ENCODE measurements around the gene MAP1S. TPM values are rescaled to one million over a fixed set of nuclear protein-coding genes. Genes with fewer than 3 reads are reported as not detected.

The MAP1S gene
- total RNA-seq, 1 experiment from 2014 or later = 51.4 TPM

DNA sequence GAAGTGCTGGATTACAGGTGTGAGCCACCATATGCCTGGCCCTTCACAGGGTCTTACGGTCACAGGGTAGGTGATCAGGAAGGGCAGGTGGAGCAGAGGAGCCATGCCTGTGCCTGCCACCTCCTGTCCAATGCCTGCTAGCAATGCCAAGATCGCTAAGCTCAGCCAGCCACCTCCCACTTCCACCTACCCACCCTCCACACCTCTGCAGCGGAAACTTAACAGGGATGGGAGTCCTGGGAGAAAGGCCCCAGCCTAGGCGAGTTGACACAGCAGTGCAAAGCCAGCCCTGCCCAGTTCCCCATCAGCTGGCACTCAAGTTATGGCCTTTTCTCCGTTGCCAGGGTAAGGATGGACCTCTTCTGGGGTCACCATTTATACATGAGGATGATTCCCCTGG is 16.1 kb downstream of the MAP1S start:
- Mint-ChIP-seq H3K36me3 (ENCODE audit: insufficient read depth, unreplicated experiment) (peaks cover 29% of the 10 kb centered on the region), H3K27me3 (ENCODE audit: insufficient read depth, unreplicated experiment) (no peaks in the 10 kb centered on the region), H3K4me3 (ENCODE audit: unreplicated experiment) (no peak overlapping the region), H3K27ac (ENCODE audit: unreplicated experiment) (no peak overlapping the region), H3K4me1 (ENCODE audit: low read depth, unreplicated experiment) (no peaks in the 10 kb centered on the region), H3K9me3 (ENCODE audit: unreplicated experiment) (no peaks in the 10 kb centered on the region)
- ChIA-PET POLR2A (no interaction called here), CTCF (no interaction called here)
- Histone ChIP-seq H3K9me3 (no peaks in the 10 kb centered on the region), H3K4me3 (ENCODE audit: low read depth, low read length) (no peak overlapping the region), H3K27me3 (replicated peaks; ENCODE audit: control insufficient read depth, insufficient read depth, low read length) (no peaks in the 10 kb centered on the region), H3K36me3 (ENCODE audit: control insufficient read depth, insufficient read depth, low read length) (peaks cover 3% of the 10 kb centered on the region), H3K4me1 (peaks cover 4% of the 10 kb centered on the region)
- DNase-seq = no peak
- BruUV-seq (replicated peaks) = no TSS peak
- no peak for TF ChIP-seq CTCF (IDR thresholded peaks at IDR 0.05; ENCODE audit: insufficient read depth in 1 of 2, low read depth in 1 of 2, low read length in 1 of 2, severe bottlenecking in 1 of 2, unreplicated experiment in 1 of 2)
- intact Hi-C loops (cut with micrococcal nuclease; ENCODE audit: unreplicated experiment) = no loop called here

DNA sequence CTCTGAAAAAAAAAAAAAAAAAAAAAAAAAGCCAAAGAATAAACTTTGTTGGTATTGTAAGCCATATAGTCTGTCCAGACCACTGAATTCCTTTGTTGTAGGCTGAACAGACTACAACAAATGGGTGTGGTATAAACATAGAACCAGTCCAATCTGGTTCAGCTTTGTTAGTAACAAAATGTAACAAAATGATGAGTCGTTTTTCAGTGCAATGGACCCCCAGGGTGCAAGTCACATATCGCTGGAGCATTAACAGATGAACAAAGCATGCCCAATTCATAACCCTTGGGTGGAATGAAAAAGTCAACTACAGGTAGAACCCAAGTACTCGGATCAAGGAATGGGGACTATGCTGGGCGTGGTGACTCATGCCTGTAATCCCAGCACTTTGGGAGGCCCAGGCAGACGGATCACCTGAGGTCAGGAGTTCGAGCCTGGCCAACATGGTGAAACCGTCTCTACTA is 18.4 kb downstream of the MAP1S start:
- H3K36me3 Mint-ChIP-seq (ENCODE audit: insufficient read depth, unreplicated experiment) = peaks cover 15% of the 10 kb centered on the region
- H3K36me3 ChIP-seq (ENCODE audit: control insufficient read depth, insufficient read depth, low read length) = peaks cover 3% of the 10 kb centered on the region
- CTCF ChIA-PET = no interaction called here
- TF ChIP-seq CTCF (IDR thresholded peaks at IDR 0.05; ENCODE audit: insufficient read depth in 1 of 2, low read depth in 1 of 2, low read length in 1 of 2, severe bottlenecking in 1 of 2, unreplicated experiment in 1 of 2) = no peak
- no peak for DNase-seq
- no peaks in the 10 kb centered on the region for H3K9me3 ChIP-seq
- no peaks in the 10 kb centered on the region for H3K4me1 Mint-ChIP-seq (ENCODE audit: low read depth, unreplicated experiment)
- intact Hi-C loops (cut with micrococcal nuclease; ENCODE audit: unreplicated experiment) = no loop called here
- no TSS peak for BruUV-seq (replicated peaks)
- no peaks in the 10 kb centered on the region for H3K27me3 Mint-ChIP-seq (ENCODE audit: insufficient read depth, unreplicated experiment)
- no peaks in the 10 kb centered on the region for H3K27me3 ChIP-seq (replicated peaks; ENCODE audit: control insufficient read depth, insufficient read depth, low read length)
- no peak overlapping the region for H3K4me3 Mint-ChIP-seq (ENCODE audit: unreplicated experiment)
- H3K4me1 ChIP-seq = peaks cover 4% of the 10 kb centered on the region
- POLR2A ChIA-PET = no interaction called here
- H3K9me3 Mint-ChIP-seq (ENCODE audit: unreplicated experiment) = no peaks in the 10 kb centered on the region
- no peak overlapping the region for H3K4me3 ChIP-seq (ENCODE audit: low read depth, low read length)
- no peak overlapping the region for H3K27ac Mint-ChIP-seq (ENCODE audit: unreplicated experiment)

GRCh38 chr19:17739121-17739875 is 20.0 kb downstream of the MAP1S start:
- no TSS peak for BruUV-seq (replicated peaks)
- Histone ChIP-seq H3K27me3 (replicated peaks; ENCODE audit: control insufficient read depth, insufficient read depth, low read length) (no peaks in the 10 kb centered on the region), H3K9me3 (no peaks in the 10 kb centered on the region), H3K4me1 (peaks cover 4% of the 10 kb centered on the region), H3K36me3 (ENCODE audit: control insufficient read depth, insufficient read depth, low read length) (no peaks in the 10 kb centered on the region), H3K4me3 (ENCODE audit: low read depth, low read length) (no peak overlapping the region)
- intact Hi-C loops (cut with micrococcal nuclease; ENCODE audit: unreplicated experiment) = no loop called here
- Mint-ChIP-seq H3K27me3 (ENCODE audit: insufficient read depth, unreplicated experiment) (no peaks in the 10 kb centered on the region), H3K27ac (ENCODE audit: unreplicated experiment) (no peak overlapping the region), H3K4me1 (ENCODE audit: low read depth, unreplicated experiment) (no peaks in the 10 kb centered on the region), H3K36me3 (ENCODE audit: insufficient read depth, unreplicated experiment) (peaks cover 15% of the 10 kb centered on the region), H3K4me3 (ENCODE audit: unreplicated experiment) (no peak overlapping the region), H3K9me3 (ENCODE audit: unreplicated experiment) (no peaks in the 10 kb centered on the region)
- TF ChIP-seq CTCF (IDR thresholded peaks at IDR 0.05; ENCODE audit: insufficient read depth in 1 of 2, low read depth in 1 of 2, low read length in 1 of 2, severe bottlenecking in 1 of 2, unreplicated experiment in 1 of 2) = no peak
- no peak for DNase-seq
- ChIA-PET CTCF (interaction anchor here (0.5 kb wide), 1 partner anchor 133 kb away, joined by 3 read pairs; no protein-coding TSS in a partner anchor), POLR2A (no interaction called here)

Data from Caco-2 (cell line).